GM12891 (cell line): ENCODE data around the gene PREX1.

ENCODE experiments used
- POU2F2 ChIP-seq: IDR thresholded peaks from 2 replicates; pipeline ENCODE4 v1.6.1; 2011; ENCODE audit warnings: low read depth, mild to moderate bottlenecking, control low read depth, low read length, moderate library complexity
- TAF1 ChIP-seq: IDR thresholded peaks from 2 replicates; pipeline ENCODE4 v1.6.1; 2011; ENCODE audit warnings: low read depth, low read length, control low read depth

DNA sequence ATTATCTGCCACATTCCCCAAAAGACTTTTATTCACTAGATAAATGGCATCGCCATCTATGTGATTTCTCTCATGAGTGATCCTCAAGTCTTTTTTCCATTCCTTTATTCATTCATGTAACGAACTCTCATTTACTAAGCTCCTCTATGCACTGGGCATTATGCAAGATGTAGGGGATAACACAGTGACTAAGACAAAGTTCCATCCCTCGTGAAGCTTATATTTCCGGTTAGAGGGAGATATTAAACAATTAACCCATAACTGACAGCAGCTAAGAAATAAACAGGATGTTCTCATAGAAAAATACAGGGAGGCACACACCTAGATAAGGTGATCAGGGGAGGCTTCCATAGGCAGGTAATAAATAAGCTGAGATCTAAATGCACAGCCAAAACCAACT lies 17.2 kb upstream of the PREX1 start:
- TF ChIP-seq POU2F2 (no peak), TAF1 (no peak)
